ENCODE data around the gene THSD8.

The THSD8 gene

DNA sequence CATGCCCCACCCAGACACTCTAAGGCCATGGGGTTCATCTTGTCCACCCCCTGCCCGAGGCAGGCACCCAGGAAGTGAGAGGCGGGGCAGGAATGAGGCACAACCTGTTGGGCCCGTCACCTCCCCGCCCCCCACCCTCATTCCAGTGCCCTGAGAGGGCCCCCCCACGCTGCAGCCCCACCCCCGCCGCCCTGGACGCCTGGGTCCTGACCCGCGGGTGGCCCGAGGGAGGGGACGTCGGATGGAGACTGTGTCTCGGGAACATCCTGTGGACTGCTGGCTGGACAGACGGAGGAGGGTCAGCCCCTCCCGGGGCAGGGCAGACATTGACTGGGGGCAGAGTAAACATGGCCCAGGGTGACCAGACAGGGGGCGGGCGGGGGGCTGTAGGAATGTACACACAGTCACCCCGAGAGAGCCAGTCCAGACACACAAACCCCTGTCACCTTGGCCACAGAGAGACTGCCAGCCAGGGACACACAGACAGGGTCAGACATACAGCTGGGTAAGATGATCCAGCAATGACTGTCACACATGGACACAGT lies 17.9 kb upstream of the THSD8 start:
- H3K27ac ChIP-seq = peak overlapping the region; percentile 98 to 100 (median 99)
- no peak for TF ChIP-seq Cebpa-rat (IDR thresholded peaks at IDR 0.05)
- H3K9me3 ChIP-seq (replicated peaks in 1 of 11) = no peaks in the 10 kb centered on the region
- no peaks in the 10 kb centered on the region for H4K20me1 ChIP-seq
- H3K4me3 ChIP-seq = peak overlapping the region in 8 of 10 experiments; percentile 61 to 72 (median 66); a peak in 8 of 20 replicates
- no peaks in the 10 kb centered on the region for H3K27me3 ChIP-seq
- H3K4me1 ChIP-seq = peaks cover 82 to 92% (median 89%) of the 10 kb centered on the region in 10 experiments
- peak overlapping the region; percentile 90 to 100 (median 99) for H3K4me2 ChIP-seq
- peak overlapping the region; percentile 92 to 99 (median 96) for H3K9ac ChIP-seq
- no peaks in the 10 kb centered on the region for H3K36me3 ChIP-seq

DNA sequence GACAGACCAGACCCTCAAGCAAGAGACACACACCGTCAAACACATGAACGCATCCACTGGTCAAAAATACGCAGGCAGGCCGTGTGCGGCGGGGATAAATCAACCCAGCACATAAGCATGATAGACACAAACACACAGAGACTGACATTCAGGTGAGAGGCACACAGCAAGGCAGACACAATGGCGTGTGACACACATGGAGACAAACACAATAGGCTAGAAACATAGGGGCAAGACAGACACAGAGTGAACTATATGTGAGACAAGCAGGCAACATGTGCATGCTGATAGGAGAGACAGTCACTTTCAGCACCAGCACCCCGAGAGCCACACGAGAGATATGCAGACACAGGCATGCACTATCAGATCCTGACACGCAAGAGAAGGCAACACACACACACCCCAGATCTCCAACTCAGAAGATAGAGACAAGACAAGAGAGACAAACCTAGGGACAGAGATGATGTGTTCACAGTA lies 17.4 kb upstream of the THSD8 start:
- H3K9ac ChIP-seq = peak overlapping the region; percentile 92 to 99 (median 96)
- no peaks in the 10 kb centered on the region for H3K27me3 ChIP-seq
- no peak for TF ChIP-seq Cebpa-rat (IDR thresholded peaks at IDR 0.05)
- H3K4me2 ChIP-seq = peak overlapping the region; percentile 90 to 100 (median 99)
- H3K4me1 ChIP-seq = peaks cover 81 to 92% (median 89%) of the 10 kb centered on the region in 10 experiments
- H3K4me3 ChIP-seq = peak overlapping the region in 2 of 10 experiments; percentile 15 to 35; a peak in 2 of 20 replicates
- no peaks in the 10 kb centered on the region for H3K9me3 ChIP-seq (replicated peaks in 1 of 11)
- H3K36me3 ChIP-seq = no peaks in the 10 kb centered on the region
- H3K27ac ChIP-seq = peak overlapping the region; percentile 98 to 100 (median 99)
- H4K20me1 ChIP-seq = no peaks in the 10 kb centered on the region

DNA sequence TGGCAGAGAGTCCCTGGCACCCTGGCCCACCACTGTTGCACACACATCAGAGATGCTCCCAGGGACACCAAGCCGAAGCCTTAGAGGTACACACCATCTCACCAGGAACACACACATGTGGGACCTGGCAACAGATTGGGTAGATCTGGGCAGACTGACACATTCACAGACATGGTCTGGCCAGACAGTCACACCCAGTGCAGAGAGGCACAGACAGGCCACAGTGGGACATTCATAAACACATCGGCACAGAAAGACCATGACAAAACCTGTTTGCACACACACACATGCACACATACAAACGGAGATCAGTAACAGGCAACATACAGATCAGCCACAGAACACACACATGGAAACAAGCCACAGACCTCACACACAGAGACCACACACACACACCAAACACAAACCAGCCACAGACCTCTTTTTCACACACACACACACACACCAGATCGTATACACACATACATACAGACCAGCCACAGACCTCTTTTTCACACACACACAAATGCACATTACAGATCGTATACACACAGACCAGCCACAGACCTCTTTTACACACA lies 16.9 kb upstream of the THSD8 start:
- Histone ChIP-seq H3K27me3 (no peaks in the 10 kb centered on the region), H4K20me1 (no peaks in the 10 kb centered on the region), H3K27ac (peak overlapping the region; percentile 98 to 100 (median 99)), H3K36me3 (no peaks in the 10 kb centered on the region), H3K4me2 (peak overlapping the region; percentile 90 to 100 (median 99)), H3K9me3 (replicated peaks in 1 of 11) (no peaks in the 10 kb centered on the region), H3K4me1 (peaks cover 75 to 87% (median 85%) of the 10 kb centered on the region in 10 experiments), H3K9ac (peak overlapping the region; percentile 92 to 99 (median 96)), H3K4me3 (peak overlapping the region in 3 of 10 experiments; percentile 15 to 47 (median 35); a peak in 6 of 20 replicates)
- no peak for TF ChIP-seq Cebpa-rat (IDR thresholded peaks at IDR 0.05)

DNA sequence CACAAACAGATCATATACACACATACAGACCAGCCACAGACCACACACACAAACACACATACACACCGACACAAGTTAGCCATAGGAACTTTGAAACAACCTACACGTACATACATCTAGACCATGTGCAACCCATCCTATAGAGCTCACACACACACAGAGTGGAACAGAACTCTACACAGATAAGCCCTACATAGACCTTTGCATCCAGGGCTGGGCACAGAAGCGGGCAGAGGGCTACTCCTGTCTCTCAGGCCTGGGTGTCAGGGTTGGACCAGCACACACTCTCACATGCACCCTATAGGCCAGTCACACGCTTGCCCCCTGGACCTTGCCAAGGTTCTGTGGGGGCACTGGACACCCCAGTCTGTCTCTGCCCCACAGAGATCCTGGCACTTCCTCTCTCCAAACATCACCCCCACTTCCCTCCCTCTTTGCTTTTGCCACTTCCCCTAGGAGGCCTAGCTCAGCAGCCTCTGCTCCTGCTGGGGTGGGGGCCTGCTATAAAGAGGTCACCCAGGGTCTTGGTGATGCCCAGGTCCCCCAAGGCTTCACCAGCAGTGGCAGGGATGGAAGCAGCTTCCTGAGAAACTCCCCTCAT lies 16.3 kb upstream of the THSD8 start:
- Histone ChIP-seq H3K9me3 (replicated peaks in 1 of 11) (no peaks in the 10 kb centered on the region), H4K20me1 (no peaks in the 10 kb centered on the region), H3K27me3 (no peaks in the 10 kb centered on the region), H3K27ac (peak overlapping the region; percentile 98 to 100 (median 99)), H3K9ac (peak overlapping the region; percentile 92 to 99 (median 96)), H3K4me1 (peaks cover 72 to 88% (median 86%) of the 10 kb centered on the region in 10 experiments), H3K36me3 (no peaks in the 10 kb centered on the region), H3K4me2 (peak overlapping the region; percentile 90 to 100 (median 99)), H3K4me3 (peak overlapping the region in 8 of 10 experiments; percentile 8 to 49 (median 30); a peak in 10 of 20 replicates)
- TF ChIP-seq Cebpa-rat (IDR thresholded peaks at IDR 0.05) = no peak

DNA sequence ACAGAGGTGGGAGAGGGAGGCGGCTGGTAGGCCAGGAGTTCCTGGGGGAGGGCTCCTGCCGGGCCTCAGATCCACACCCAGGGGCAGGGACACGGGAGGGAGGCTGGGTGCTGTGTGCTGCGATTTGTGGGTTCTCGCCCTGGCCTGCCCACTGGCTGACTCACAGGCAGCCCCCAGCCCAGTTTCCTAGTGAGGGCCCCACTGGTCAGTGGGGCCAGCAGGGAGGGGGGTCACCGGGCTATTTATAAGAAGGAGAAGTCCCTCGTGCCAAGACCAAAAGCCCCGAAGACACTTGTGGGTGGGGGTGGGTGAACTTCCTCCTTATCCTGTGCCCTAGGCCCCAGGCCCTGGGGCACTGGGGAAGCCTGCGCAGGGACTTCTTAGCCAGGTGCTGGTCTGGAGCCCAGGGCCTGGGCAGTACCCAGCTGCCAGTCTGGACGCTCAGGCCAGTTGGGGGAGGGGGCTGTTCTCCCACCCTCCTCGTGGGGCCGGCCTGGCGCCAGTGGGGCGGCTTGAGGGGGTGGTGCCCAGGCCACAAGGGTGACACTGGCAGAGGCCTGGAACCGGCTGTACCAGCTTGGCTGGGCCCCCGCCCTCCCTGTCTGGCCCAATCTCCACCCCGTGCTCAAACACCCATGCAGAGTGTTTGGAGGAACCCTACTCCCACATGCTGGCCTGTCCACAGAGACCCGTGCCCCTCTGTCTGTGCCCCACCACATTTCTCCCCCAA lies 15.6 kb upstream of the THSD8 start:
- Histone ChIP-seq H4K20me1 (no peaks in the 10 kb centered on the region; a peak in 1 of 22 replicates), H3K9me3 (replicated peaks in 1 of 11) (no peaks in the 10 kb centered on the region), H3K27me3 (no peaks in the 10 kb centered on the region), H3K4me2 (peak overlapping the region; percentile 90 to 100 (median 99)), H3K4me3 (peak overlapping the region in 8 of 10 experiments; percentile 8 to 49 (median 30); a peak in 12 of 20 replicates), H3K4me1 (peaks cover 71 to 92% (median 90%) of the 10 kb centered on the region in 10 experiments), H3K36me3 (no peaks in the 10 kb centered on the region), H3K27ac (peak overlapping the region; percentile 98 to 100 (median 99)), H3K9ac (peak overlapping the region; percentile 92 to 99 (median 96))
- TF ChIP-seq Cebpa-rat (IDR thresholded peaks at IDR 0.05) = no peak

DNA sequence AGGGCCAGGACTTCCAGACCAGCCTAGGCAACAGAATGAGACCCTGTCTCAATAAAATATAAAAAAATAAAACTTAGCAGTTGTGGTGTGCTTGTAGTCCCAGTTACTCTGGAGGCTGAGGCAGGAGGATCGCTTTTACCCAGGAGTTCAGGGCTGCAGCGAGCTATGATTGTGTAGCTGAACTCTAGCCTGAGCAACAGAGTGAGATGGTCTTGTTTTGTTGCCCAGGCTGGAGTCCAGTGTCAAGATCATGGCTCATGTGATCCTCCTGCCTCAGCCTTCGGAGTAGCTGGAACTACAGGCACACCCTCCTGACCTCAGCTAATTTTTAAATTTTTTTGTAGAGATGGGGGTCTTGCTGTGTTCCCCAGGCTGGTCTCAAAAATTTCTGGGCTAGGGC lies 14.9 kb upstream of the THSD8 start:
- Histone ChIP-seq H3K9me3 (replicated peaks in 1 of 11) (no peaks in the 10 kb centered on the region), H3K36me3 (peaks cover 0 to under 1% (median 0%) of the 10 kb centered on the region in 11 experiments; a peak in 1 of 22 replicates), H3K9ac (peak overlapping the region; percentile 92 to 99 (median 96)), H3K4me2 (peak overlapping the region; percentile 90 to 100 (median 99)), H3K27me3 (no peaks in the 10 kb centered on the region), H3K4me1 (peaks cover 65 to 86% (median 83%) of the 10 kb centered on the region in 10 experiments), H3K27ac (peak overlapping the region; percentile 98 to 100 (median 99)), H3K4me3 (peak overlapping the region in 6 of 10 experiments; percentile 12 to 49 (median 33); a peak in 7 of 20 replicates), H4K20me1 (peaks cover 5 to 6% (median 6%) of the 10 kb centered on the region in 11 experiments)
- no peak for TF ChIP-seq Cebpa-rat (IDR thresholded peaks at IDR 0.05)

DNA sequence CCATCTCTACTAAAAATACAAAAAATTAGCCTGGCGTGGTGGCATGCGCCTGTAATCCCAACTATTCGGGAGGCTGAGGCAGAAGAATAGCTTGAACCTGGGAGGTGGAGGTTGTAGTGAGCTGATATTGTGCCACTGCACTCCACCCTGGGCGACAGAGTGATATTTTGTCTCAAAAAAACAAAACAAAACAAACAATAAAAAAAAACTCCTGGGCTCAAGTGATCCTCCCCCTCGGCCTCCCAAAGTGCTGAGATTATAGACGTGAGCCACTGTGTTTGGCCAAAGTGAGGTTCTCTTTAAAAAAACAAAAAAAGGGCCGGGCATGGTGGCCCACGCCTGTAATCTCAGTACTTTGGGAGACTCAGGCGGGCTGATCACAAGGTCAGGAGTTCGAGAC lies 14.4 kb upstream of the THSD8 start:
- no peak for TF ChIP-seq Cebpa-rat (IDR thresholded peaks at IDR 0.05)
- Histone ChIP-seq H4K20me1 (peaks cover 10 to 12% (median 11%) of the 10 kb centered on the region in 11 experiments), H3K36me3 (peaks cover 0 to 5% (median 0%) of the 10 kb centered on the region in 11 experiments; a peak in 5 of 22 replicates), H3K9ac (peak overlapping the region; percentile 92 to 99 (median 96); a peak in 21 of 22 replicates), H3K9me3 (replicated peaks in 1 of 11) (no peaks in the 10 kb centered on the region), H3K27ac (peak overlapping the region; percentile 98 to 100 (median 99)), H3K4me1 (peaks cover 61 to 81% (median 78%) of the 10 kb centered on the region in 10 experiments), H3K27me3 (no peaks in the 10 kb centered on the region), H3K4me3 (no peak overlapping the region), H3K4me2 (peak overlapping the region; percentile 90 to 100 (median 99))

DNA sequence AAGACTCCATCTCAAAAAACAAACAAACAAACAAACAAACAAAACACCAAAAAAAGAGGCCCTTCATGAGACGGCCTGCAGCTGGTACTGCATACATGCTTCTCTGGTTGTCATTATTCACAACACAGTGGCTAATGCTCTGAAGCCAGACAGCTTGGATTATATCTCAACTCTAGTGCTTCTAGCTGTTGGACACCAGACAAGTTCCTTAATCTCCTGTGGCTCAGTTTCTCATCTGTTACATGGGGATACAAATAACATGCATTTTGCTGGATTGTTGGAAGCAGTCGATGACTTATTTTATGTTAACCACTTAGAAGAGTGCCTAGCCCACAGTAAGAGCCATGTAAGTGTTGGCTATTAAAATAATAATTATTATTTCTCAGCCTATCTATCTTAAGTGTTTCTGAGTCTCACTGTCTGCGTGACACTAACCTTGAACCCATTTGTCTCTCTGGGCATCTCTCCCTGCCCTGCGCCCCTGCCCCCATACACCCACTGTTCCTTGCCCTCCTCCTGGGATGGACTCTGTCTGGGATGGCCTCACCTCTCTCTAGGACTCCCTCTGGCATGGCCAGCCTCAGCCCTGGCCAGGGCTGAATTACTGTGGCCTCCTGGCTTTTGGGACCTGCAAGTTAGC lies 13.7 kb upstream of the THSD8 start:
- Histone ChIP-seq H3K4me3 (peak overlapping the region; percentile 90 to 98 (median 96)), H3K27me3 (no peaks in the 10 kb centered on the region), H3K9me3 (replicated peaks in 1 of 11) (no peaks in the 10 kb centered on the region), H3K27ac (peak overlapping the region; percentile 98 to 100 (median 99)), H3K36me3 (peaks cover 0 to 12% (median 0%) of the 10 kb centered on the region in 11 experiments; a peak in 8 of 22 replicates), H3K4me1 (peaks cover 59 to 74% (median 72%) of the 10 kb centered on the region in 10 experiments), H3K9ac (peak overlapping the region; percentile 92 to 99 (median 98)), H3K4me2 (peak overlapping the region; percentile 90 to 100 (median 99)), H4K20me1 (peaks cover 17 to 19% (median 18%) of the 10 kb centered on the region in 11 experiments)
- TF ChIP-seq Cebpa-rat (IDR thresholded peaks at IDR 0.05) = no peak

Data from BLaER1 treated with 17β-estradiol and CSF1 and Interleukin-3, amounts not matched to agents 10 nM and 100 nM (cell line).